Esophagus muscularis mucosa (tissue), 4 donors: ENCODE measurements around the gene SEMA4B.

Experiments
- EP300 ChIP-seq: sonication (generic); formaldehyde crosslinking; IDR thresholded peaks from one replicate; pipeline ENCODE4 v1.6.1; 2017; ENCODE audit warnings: antibody characterized with exemption
- POLR2A ChIP-seq: fragments of 450-650 bp; IDR thresholded peaks from one replicate; pipeline ENCODE4 v1.6.1; 2017; ENCODE audit warnings: antibody characterized with exemption, moderate library complexity, mild to moderate bottlenecking, low read depth
- TF ChIP-seq, protein P1 (sequence below), 3 experiments: fragments of 200-600 bp in 2 of 3; fragments of 450-650 bp in 1 of 3; sonication (generic) in 2 of 3; IDR thresholded peaks; one replicate each; pipeline ENCODE4 v1.5.1; 2017 to 2019; ENCODE audit warnings: antibody characterized with exemption in 3 of 3, mild to moderate bottlenecking in 2 of 3, moderate library complexity in 1 of 3

DNA sequence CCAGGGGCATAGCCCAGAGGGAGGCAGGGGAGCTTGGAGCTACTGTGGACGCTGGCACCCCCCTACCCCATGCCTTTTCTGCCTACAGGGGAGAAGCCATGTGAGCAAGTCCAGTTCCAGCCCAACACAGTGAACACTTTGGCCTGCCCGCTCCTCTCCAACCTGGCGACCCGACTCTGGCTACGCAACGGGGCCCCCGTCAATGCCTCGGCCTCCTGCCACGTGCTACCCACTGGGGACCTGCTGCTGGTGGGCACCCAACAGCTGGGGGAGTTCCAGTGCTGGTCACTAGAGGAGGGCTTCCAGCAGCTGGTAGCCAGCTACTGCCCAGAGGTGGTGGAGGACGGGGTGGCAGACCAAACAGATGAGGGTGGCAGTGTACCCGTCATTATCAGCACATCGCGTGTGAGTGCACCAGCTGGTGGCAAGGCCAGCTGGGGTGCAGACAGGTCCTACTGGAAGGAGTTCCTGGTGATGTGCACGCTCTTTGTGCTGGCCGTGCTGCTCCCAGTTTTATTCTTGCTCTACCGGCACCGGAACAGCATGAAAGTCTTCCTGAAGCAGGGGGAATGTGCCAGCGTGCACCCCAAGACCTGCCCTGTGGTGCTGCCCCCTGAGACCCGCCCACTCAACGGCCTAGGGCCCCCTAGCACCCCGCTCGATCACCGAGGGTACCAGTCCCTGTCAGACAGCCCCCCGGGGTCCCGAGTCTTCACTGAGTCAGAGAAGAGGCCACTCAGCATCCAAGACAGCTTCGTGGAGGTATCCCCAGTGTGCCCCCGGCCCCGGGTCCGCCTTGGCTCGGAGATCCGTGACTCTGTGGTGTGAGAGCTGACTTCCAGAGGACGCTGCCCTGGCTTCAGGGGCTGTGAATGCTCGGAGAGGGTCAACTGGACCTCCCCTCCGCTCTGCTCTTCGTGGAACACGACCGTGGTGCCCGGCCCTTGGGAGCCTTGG is 27.0 kb downstream of the SEMA4B start:
- TF ChIP-seq, protein P1, sequence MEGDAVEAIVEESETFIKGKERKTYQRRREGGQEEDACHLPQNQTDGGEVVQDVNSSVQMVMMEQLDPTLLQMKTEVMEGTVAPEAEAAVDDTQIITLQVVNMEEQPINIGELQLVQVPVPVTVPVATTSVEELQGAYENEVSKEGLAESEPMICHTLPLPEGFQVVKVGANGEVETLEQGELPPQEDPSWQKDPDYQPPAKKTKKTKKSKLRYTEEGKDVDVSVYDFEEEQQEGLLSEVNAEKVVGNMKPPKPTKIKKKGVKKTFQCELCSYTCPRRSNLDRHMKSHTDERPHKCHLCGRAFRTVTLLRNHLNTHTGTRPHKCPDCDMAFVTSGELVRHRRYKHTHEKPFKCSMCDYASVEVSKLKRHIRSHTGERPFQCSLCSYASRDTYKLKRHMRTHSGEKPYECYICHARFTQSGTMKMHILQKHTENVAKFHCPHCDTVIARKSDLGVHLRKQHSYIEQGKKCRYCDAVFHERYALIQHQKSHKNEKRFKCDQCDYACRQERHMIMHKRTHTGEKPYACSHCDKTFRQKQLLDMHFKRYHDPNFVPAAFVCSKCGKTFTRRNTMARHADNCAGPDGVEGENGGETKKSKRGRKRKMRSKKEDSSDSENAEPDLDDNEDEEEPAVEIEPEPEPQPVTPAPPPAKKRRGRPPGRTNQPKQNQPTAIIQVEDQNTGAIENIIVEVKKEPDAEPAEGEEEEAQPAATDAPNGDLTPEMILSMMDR (IDR thresholded peaks at IDR 0.05) = no peak
- no peak for TF ChIP-seq POLR2A
- no peak for TF ChIP-seq EP300
